Measurements from ENCODE around the gene SLC16A10. TPM values are rescaled to one million over a fixed set of nuclear protein-coding genes. Genes with fewer than 3 reads are reported as not detected.
"Not testable (repeated sequence)": the region's sequence is repeated elsewhere in the genome, so short reads cannot be mapped to it uniquely, and the experiment has no call there.

SLC16A10 gene
- total and polyA plus RNA-seq, 9 donors, result 1.3 to 5.1 (median 2.5) TPM

GRCh38 chr6:111252726-111253125, 165.4 kb downstream of the SLC16A10 start:
- Histone ChIP-seq H3K4me3 (ENCODE audit: low read length) (no peak overlapping the region), H3K27ac (ENCODE audit: low read length) (no peak overlapping the region), H3K36me3 (ENCODE audit: control insufficient read depth, insufficient read depth, low read length) (no peaks in the 10 kb centered on the region), H3K27me3 (ENCODE audit: control insufficient read depth, insufficient read depth, low read length) (peaks cover 8% of the 10 kb centered on the region), H3K4me1 (ENCODE audit: control insufficient read depth, insufficient read depth, low read length) (no peaks in the 10 kb centered on the region), H3K9me3 (replicated peaks; ENCODE audit: control insufficient read depth, low read depth, low read length) (no peaks in the 10 kb centered on the region)
- DNase-seq, result no peak
- WGBS (ENCODE audit: insufficient coverage), result no CpG with 5 or more reads among the region's 3 CpGs

GRCh38 chr6:111254004-111254778, 166.9 kb downstream of the SLC16A10 start:
- no peaks in the 10 kb centered on the region for H3K9me3 ChIP-seq (replicated peaks; ENCODE audit: control insufficient read depth, low read depth, low read length)
- H3K36me3 ChIP-seq (ENCODE audit: control insufficient read depth, insufficient read depth, low read length), result no peaks in the 10 kb centered on the region
- no peaks in the 10 kb centered on the region for H3K4me1 ChIP-seq (ENCODE audit: control insufficient read depth, insufficient read depth, low read length)
- no peak overlapping the region for H3K27ac ChIP-seq (ENCODE audit: low read length)
- no peak overlapping the region for H3K4me3 ChIP-seq (ENCODE audit: low read length)
- WGBS (ENCODE audit: insufficient coverage), result 62% methylated on average over 6 of the region's 9 CpGs
- no peak for DNase-seq
- peaks cover 8% of the 10 kb centered on the region for H3K27me3 ChIP-seq (ENCODE audit: control insufficient read depth, insufficient read depth, low read length)

- H3K36me3 ChIP-seq (ENCODE audit: control insufficient read depth, insufficient read depth, low read length), result no peaks in the 10 kb centered on the region
- WGBS (ENCODE audit: insufficient coverage), result 76% methylated on average over 4 of the region's 6 CpGs
Measured at GRCh38 chr6:111254779-111255166, 167.5 kb downstream of the SLC16A10 start.

GRCh38 chr6:111255838-111256237, 168.5 kb downstream of the SLC16A10 start:
- not testable (repeated sequence) for H3K36me3 ChIP-seq (ENCODE audit: control insufficient read depth, insufficient read depth, low read length); DNase-seq; H3K4me3 ChIP-seq (ENCODE audit: low read length); H3K27ac ChIP-seq (ENCODE audit: low read length); H3K4me1 ChIP-seq (ENCODE audit: control insufficient read depth, insufficient read depth, low read length); H3K9me3 ChIP-seq (replicated peaks; ENCODE audit: control insufficient read depth, low read depth, low read length); H3K27me3 ChIP-seq (ENCODE audit: control insufficient read depth, insufficient read depth, low read length)
- no CpG with 5 or more reads among the region's 2 CpGs for WGBS (ENCODE audit: insufficient coverage)

More at GRCh38 chr6:111254779-111255166, 167.5 kb downstream of the SLC16A10 start:
- Histone ChIP-seq H3K9me3 (replicated peaks; ENCODE audit: control insufficient read depth, low read depth, low read length) (no peaks in the 10 kb centered on the region), H3K27me3 (ENCODE audit: control insufficient read depth, insufficient read depth, low read length) (peaks cover 8% of the 10 kb centered on the region), H3K4me1 (ENCODE audit: control insufficient read depth, insufficient read depth, low read length) (no peaks in the 10 kb centered on the region), H3K27ac (ENCODE audit: low read length) (no peak overlapping the region), H3K4me3 (ENCODE audit: low read length) (no peak overlapping the region)
- no peak for DNase-seq

GRCh38 chr6:111256646-111257045, 169.3 kb downstream of the SLC16A10 start:
- no peak for DNase-seq
- no peaks in the 10 kb centered on the region for H3K9me3 ChIP-seq (replicated peaks; ENCODE audit: control insufficient read depth, low read depth, low read length)
- peaks cover 8% of the 10 kb centered on the region for H3K27me3 ChIP-seq (ENCODE audit: control insufficient read depth, insufficient read depth, low read length)
- no peak overlapping the region for H3K27ac ChIP-seq (ENCODE audit: low read length)
- H3K36me3 ChIP-seq (ENCODE audit: control insufficient read depth, insufficient read depth, low read length), result no peaks in the 10 kb centered on the region
- H3K4me3 ChIP-seq (ENCODE audit: low read length), result no peak overlapping the region
- H3K4me1 ChIP-seq (ENCODE audit: control insufficient read depth, insufficient read depth, low read length), result peaks cover 9% of the 10 kb centered on the region

GRCh38 chr6:111258010-111258409, 170.7 kb downstream of the SLC16A10 start:
- no peak for DNase-seq
- Histone ChIP-seq H3K27ac (ENCODE audit: low read length) (no peak overlapping the region), H3K4me1 (ENCODE audit: control insufficient read depth, insufficient read depth, low read length) (peaks cover 9% of the 10 kb centered on the region), H3K36me3 (ENCODE audit: control insufficient read depth, insufficient read depth, low read length) (peaks cover 5% of the 10 kb centered on the region), H3K27me3 (ENCODE audit: control insufficient read depth, insufficient read depth, low read length) (peaks cover 8% of the 10 kb centered on the region), H3K4me3 (ENCODE audit: low read length) (no peak overlapping the region), H3K9me3 (replicated peaks; ENCODE audit: control insufficient read depth, low read depth, low read length) (no peaks in the 10 kb centered on the region)
- 87% methylated on average over 3 of the region's 13 CpGs for WGBS (ENCODE audit: insufficient coverage)

GRCh38 chr6:111258615-111259088, 171.3 kb downstream of the SLC16A10 start:
- WGBS (ENCODE audit: insufficient coverage), result 0% methylated on average over 6 of the region's 18 CpGs
- H3K36me3 ChIP-seq (ENCODE audit: control insufficient read depth, insufficient read depth, low read length), result peaks cover 5% of the 10 kb centered on the region
- DNase-seq, result no peak
- H3K4me3 ChIP-seq (ENCODE audit: low read length), result peak overlapping the region; percentile 96
- peak overlapping the region; percentile 35 for H3K27ac ChIP-seq (ENCODE audit: low read length)
- no peaks in the 10 kb centered on the region for H3K9me3 ChIP-seq (replicated peaks; ENCODE audit: control insufficient read depth, low read depth, low read length)
- peaks cover 8% of the 10 kb centered on the region for H3K27me3 ChIP-seq (ENCODE audit: control insufficient read depth, insufficient read depth, low read length)
- H3K4me1 ChIP-seq (ENCODE audit: control insufficient read depth, insufficient read depth, low read length), result peaks cover 9% of the 10 kb centered on the region

- H3K9me3 ChIP-seq (replicated peaks; ENCODE audit: control insufficient read depth, low read depth, low read length), result no peaks in the 10 kb centered on the region
- peak overlapping the region; percentile 97 for H3K27ac ChIP-seq (ENCODE audit: low read length)
- WGBS (ENCODE audit: insufficient coverage), result 2% methylated on average over 59 of the region's 59 CpGs
- peaks cover 11% of the 10 kb centered on the region for H3K36me3 ChIP-seq (ENCODE audit: control insufficient read depth, insufficient read depth, low read length)
- peaks cover 6% of the 10 kb centered on the region for H3K27me3 ChIP-seq (ENCODE audit: control insufficient read depth, insufficient read depth, low read length)
- peaks cover 9% of the 10 kb centered on the region for H3K4me1 ChIP-seq (ENCODE audit: control insufficient read depth, insufficient read depth, low read length)
- DNase-seq, result peak; percentile 100
- H3K4me3 ChIP-seq (ENCODE audit: low read length), result peak overlapping the region; percentile 96
Measured at GRCh38 chr6:111259089-111259831, 172.0 kb downstream of the SLC16A10 start.

- no peak overlapping the region for H3K4me3 ChIP-seq (ENCODE audit: low read length)
- no peaks in the 10 kb centered on the region for H3K9me3 ChIP-seq (replicated peaks; ENCODE audit: control insufficient read depth, low read depth, low read length)
- H3K36me3 ChIP-seq (ENCODE audit: control insufficient read depth, insufficient read depth, low read length), result peaks cover 17% of the 10 kb centered on the region
- no peaks in the 10 kb centered on the region for H3K27me3 ChIP-seq (ENCODE audit: control insufficient read depth, insufficient read depth, low read length)
- peaks cover 9% of the 10 kb centered on the region for H3K4me1 ChIP-seq (ENCODE audit: control insufficient read depth, insufficient read depth, low read length)
- WGBS (ENCODE audit: insufficient coverage), result 79% methylated on average over 5 of the region's 12 CpGs
- no peak overlapping the region for H3K27ac ChIP-seq (ENCODE audit: low read length)
- no peak for DNase-seq
Measured at GRCh38 chr6:111260570-111261298, 173.4 kb downstream of the SLC16A10 start.

- no peak for DNase-seq
- Histone ChIP-seq H3K27ac (ENCODE audit: low read length) (no peak overlapping the region), H3K4me3 (ENCODE audit: low read length) (no peak overlapping the region), H3K4me1 (ENCODE audit: control insufficient read depth, insufficient read depth, low read length) (peaks cover 9% of the 10 kb centered on the region), H3K36me3 (ENCODE audit: control insufficient read depth, insufficient read depth, low read length) (peaks cover 39% of the 10 kb centered on the region), H3K9me3 (replicated peaks; ENCODE audit: control insufficient read depth, low read depth, low read length) (no peaks in the 10 kb centered on the region), H3K27me3 (ENCODE audit: control insufficient read depth, insufficient read depth, low read length) (no peaks in the 10 kb centered on the region)
- no CpG with 5 or more reads among the region's 4 CpGs for WGBS (ENCODE audit: insufficient coverage)
Measured at GRCh38 chr6:111263837-111264236, 176.5 kb downstream of the SLC16A10 start.

Measured in muscle of leg (tissue), 11 donors.